ENCODE results near the gene SFT2D1. TPM values are rescaled to one million over a fixed set of nuclear protein-coding genes. Genes with fewer than 3 reads are reported as not detected.
"Not testable (repeated sequence)": the region's sequence is repeated elsewhere in the genome, so short reads cannot be mapped to it uniquely, and the experiment has no call there.

Gene SFT2D1
- total RNA-seq, 1 experiment from 2014 or later, result 28.1 TPM

DNA sequence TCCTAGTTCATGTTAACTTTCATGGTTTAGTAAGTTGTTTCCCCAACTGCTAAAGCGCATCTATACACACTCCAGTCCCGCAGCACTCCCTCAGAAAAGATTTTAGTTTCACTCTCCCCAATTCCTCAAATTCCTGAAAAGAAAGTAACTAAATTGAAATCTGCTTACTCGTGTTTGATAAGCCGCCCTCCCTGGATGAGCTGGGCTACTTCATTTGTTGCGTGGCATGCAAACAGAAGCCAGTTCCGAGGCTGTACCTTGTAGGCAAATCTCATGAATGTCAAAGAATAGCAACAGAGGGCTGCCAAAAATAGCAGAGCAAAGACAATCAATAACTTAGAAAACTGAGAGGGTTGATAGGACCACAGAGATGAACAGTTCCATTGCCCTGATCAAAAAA, 23.5 kb upstream of the SFT2D1 start:
- in situ Hi-C loops (cut with HindIII; ENCODE audit: low sequenced_read_pairs), result no loop called here
- DNase-seq (ENCODE audit: low spot score), result no peak

DNA sequence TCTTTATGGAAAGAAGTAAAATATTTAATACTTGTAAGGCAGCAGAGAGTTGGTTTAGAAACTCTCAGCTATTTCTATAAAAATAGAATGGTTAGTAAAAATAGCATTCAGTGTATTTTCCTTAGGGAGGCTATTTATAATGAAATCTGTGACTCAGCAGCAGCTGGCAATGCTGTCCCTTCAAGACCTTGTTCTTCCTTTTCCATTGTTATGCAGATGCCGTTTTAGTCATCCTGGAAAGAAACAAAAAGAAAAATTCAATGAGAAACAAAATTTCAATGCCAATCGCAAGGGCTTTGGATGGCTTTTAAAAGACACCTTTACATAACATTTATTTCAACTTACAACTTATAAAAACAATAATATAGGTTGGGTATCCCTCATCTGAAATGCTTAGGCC, 22.9 kb upstream of the SFT2D1 start:
- DNase-seq (ENCODE audit: low spot score), result no peak
- in situ Hi-C loops (cut with HindIII; ENCODE audit: low sequenced_read_pairs), result no loop called here

DNA sequence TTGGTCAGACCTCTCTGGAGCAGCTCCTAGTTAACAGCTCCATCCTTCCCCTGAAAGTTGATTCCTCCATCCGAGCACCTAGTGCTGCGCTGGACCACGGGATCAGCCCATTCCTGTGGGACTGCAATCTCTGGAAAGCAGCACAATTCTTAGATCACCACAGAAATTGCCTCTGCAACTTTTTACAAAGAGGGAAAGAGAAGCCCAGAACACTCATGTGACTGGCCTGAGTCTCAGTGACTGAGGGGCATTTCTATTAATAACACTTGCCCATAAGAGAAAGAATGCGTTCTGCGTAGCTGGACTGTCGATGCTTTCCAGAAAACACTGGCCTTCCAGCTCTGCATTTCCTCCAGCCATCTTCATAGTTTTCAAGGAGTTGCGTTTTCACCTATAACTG, 22.1 kb upstream of the SFT2D1 start:
- in situ Hi-C loops (cut with HindIII; ENCODE audit: low sequenced_read_pairs), result no loop called here
- DNase-seq (ENCODE audit: low spot score), result no peak

DNA sequence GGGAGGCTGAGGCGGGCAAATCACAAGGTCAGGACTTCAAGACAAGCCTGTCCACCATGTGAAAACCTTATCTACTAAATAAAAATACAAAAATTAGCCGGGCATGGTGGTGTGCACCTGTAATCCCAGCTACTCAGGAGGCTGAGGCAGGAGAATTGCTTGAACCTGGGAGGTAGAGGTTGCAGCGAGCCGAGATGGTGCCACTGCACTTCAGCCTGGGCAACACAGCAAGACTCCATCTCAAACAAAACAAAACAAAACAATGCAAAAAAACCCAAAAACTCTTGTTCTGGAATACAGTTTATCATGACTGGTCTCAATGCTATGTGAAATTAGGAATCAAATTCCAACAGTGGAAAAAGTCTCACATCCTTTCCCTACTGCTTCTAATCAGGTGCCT, 20.1 kb upstream of the SFT2D1 start:
- in situ Hi-C loops (cut with HindIII; ENCODE audit: low sequenced_read_pairs); DNase-seq (ENCODE audit: low spot score): not testable (repeated sequence)

DNA sequence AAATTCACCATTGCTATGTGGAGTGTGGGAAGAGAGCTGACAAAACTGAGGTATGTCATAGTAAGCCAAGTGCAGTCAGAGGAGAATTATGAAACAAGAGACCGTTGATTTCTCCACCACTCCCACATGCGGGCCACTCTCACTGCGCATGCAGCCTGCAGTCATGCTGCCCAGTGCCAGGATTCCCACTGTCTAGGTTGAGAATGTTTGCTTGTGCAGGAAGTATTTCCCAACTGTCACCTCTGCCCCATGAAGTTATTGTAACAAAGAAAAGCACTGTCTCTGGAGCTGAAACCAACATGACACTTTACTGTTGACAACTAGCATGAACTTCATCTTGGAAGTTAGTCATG, 18.7 kb upstream of the SFT2D1 start:
- in situ Hi-C loops (cut with HindIII; ENCODE audit: low sequenced_read_pairs), result no loop called here
- DNase-seq (ENCODE audit: low spot score), result no peak

DNA sequence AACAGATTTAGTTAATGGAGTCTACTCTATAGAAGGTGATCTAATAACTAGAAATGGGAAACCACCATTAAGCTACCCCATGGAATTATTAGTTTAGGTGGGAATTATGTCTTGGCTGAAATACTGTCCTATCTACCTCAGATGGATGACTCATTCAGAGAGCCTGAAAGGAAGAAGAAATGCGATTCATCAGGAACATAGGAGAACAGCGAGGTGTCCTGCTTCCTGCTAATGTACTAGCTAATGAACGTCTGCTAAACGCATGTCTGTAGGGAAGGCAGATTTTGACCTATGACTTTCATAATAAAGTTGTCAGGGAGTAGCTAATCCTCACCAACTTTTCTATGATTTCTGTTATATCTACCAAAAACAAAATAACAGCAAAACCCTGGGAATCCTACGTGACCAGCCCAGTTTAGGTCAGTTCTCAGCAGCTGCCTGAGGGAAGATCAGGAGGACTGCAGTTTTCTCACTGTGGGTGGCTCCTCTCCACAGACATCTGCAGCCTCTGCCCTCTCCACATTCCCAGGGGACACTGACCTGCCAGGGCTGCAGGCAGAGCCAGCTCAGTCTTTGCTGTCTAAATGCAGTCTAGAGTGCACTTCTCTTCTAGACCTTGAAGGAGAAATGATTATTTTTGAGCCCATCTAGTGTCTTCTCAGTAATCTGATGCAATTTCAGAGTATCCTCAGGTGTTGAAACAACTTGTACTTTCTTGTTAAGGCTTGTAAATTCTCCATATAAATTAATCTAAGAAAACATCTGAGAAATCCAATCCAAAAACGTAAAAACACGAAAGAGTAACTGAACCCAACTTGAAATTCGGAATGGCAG, 18.1 kb upstream of the SFT2D1 start:
- no peak for DNase-seq (ENCODE audit: low spot score)

DNA sequence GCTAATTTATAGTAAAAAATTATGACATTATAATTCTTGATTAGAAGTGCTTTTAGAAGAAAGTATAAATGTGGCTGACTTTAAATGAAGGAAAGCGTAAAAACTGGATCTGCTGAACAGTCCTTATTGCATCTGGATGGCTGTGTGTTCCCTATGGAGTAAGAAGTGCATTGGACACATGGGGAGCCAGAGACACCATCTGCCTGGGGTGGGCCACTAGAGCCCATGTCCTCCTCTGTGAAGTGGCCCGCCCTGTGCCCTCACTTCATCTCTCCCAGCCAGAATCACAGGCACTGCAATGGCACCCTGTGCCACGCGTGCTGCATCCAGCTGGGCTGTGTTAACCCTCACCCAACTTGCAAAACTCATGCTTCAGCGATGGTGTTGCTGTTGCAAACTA, 13.2 kb upstream of the SFT2D1 start:
- DNase-seq (ENCODE audit: low spot score), result no peak
- in situ Hi-C loops (cut with HindIII; ENCODE audit: low sequenced_read_pairs), result no loop called here

More for the DNA sequence above, 18.1 kb upstream of the SFT2D1 start:
- in situ Hi-C loops (cut with HindIII; ENCODE audit: low sequenced_read_pairs), result no loop called here

DNA sequence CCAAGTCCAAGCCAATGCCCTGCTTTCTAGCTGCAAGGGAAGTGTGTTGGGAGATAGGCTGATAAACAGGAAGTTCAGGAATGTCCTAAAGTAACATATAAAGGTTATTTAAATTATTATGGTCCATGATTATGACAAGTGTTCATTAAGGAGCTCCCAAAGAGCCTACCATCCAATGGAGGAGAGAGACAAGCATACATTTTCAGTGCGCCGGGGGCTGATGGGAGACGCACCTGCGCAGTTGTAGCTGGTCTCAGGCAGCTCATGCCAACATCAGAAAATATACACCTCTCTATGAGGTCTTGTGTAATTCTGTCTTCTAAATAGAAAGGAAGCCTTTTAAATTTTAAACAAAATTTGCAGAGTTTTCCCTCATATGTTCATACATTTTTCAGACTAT, 12.6 kb upstream of the SFT2D1 start:
- in situ Hi-C loops (cut with HindIII; ENCODE audit: low sequenced_read_pairs), result no loop called here
- DNase-seq (ENCODE audit: low spot score), result no peak

DNA sequence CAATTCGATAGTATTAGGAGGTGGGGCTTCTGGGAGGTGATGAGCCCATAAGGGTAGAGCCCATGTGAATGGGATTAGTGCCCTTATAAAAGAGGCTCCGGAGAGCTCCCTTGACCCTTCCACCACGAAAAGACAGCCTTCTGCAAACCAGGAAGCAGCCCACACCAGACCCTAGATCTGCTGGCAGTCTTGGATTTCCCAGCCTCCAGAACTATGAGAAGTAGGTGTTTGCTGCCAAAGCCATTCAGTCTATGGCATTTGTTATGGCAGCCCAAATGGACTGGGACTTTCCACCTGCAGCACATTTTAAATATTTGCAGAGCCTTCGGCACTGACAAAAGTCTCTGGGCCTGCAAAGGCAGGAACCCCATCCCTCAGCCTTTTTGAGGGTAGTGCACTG, 11.8 kb upstream of the SFT2D1 start:
- DNase-seq (ENCODE audit: low spot score), result no peak
- in situ Hi-C loops (cut with HindIII; ENCODE audit: low sequenced_read_pairs), result no loop called here

DNA sequence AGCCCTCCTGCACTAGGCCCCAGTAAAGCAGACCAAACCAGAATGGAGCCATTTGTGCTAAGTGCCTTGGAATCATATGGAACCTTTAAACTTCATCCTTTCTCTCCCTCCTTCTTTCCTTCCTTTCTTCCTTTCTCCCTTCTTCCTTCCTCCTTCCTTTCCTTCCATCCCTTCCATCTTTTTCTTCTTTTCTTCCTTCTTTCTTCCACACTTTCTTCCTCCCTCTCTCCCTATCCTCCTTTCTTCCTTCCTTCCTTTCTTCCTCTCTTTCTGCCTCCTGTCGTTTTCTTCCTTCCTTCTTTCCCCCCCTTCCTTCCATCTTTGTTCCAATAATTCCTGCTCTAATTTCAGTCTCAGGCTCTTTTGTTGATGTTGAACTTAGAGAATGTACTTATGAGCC, 11.2 kb upstream of the SFT2D1 start:
- in situ Hi-C loops (cut with HindIII; ENCODE audit: low sequenced_read_pairs), result no loop called here
- no peak for DNase-seq (ENCODE audit: low spot score)

DNA sequence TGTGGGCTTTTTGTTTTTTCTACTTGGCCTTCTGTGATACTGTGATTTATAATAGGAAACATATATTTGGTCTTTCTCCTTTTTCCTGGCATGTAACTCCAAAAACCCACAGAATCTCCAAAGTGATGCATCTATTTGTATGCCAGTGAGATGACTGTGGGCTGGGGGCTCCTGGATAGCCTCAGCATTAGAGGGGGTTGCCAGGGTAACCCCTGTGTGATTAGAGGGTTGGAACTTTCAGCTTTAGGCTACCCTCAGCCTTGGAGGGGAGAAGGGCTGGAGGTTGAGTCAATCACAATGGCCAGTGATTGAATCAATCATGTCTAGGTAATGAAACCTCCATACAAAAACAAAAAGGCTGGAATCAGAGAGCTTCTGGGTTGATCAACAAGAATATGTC, 10.6 kb upstream of the SFT2D1 start:
- no peak for DNase-seq (ENCODE audit: low spot score)
- in situ Hi-C loops (cut with HindIII; ENCODE audit: low sequenced_read_pairs), result no loop called here

DNA sequence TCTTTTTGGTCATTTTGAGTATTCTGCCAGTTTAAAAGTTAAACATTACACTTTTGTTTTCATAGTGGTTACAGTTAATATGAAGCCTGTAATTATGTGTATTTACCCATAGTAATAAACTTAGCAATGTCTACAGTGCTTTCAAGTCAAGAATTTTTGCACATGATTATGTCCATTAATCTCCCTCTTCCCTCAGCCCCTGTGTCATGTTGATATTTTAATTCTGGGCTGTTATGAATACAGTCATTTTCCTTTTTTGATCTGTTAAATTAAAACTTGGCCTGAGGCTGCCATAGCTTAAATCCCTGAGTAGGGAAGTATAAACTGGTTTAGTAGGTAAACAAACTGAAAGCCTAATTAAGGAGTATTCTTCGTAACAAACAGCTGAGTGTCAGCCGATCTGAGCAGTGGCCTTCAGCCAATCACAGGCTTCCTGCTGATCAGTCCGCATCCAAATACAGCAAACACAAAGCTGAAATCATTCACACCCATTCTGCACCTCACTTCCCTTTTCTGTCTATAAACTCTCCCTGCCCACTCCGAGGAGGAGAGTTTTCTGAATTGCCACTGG, 9.5 kb upstream of the SFT2D1 start:
- in situ Hi-C loops (cut with HindIII; ENCODE audit: low sequenced_read_pairs), result no loop called here
- no peak for DNase-seq (ENCODE audit: low spot score)

DNA sequence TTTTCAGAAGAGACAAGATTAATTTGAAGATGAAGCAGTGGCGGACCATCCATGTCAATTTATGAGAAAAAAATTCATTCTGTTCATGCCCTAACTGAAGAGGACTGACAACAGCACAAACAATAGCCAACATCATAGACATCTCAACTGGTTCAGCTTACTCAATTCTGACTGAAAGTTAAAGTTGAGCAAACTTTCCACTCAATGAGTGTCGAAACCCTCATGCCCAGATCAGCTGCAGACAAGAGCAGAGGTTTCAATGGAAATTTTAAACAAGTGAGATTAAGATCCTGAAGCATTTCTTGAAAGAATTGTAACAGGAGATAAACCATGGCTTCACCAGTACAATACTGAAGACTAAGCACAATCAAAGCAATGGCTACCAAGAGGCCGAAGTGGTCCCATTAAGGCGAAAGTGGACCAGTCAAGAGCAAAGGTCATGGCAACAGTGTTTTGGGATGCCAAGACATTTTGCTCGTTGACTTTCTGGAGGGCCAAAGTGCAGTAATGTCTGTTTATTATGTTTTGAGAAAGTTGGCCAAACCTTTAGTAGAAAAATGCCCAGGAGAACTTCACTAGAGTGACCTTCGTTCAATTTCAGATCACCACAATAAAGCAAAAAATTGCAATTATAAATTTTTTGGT, 6.1 kb upstream of the SFT2D1 start:
- in situ Hi-C loops (cut with HindIII; ENCODE audit: low sequenced_read_pairs), result no loop called here
- no peak for DNase-seq (ENCODE audit: low spot score)

DNA sequence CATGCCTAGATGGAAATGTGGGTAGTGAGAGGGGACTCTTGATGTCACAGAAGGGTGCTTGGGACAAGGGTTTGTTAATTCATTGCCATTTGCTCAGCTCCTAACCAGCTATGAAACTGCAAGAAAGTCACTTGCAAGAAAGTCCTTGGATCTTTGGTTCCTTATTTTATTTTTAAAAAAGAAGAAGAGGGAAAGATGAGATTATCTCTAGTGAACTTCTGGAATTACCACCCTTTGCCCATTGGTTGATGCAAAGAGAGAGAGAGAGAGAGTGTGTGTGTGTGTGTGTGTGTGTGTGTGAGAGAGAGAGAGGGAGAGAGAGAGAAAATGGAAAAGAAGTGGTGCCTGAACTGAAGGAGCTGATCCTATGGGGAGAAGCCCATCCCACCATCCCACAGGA, 4.6 kb upstream of the SFT2D1 start:
- in situ Hi-C loops (cut with HindIII; ENCODE audit: low sequenced_read_pairs), result no loop called here
- no peak for DNase-seq (ENCODE audit: low spot score)

DNA sequence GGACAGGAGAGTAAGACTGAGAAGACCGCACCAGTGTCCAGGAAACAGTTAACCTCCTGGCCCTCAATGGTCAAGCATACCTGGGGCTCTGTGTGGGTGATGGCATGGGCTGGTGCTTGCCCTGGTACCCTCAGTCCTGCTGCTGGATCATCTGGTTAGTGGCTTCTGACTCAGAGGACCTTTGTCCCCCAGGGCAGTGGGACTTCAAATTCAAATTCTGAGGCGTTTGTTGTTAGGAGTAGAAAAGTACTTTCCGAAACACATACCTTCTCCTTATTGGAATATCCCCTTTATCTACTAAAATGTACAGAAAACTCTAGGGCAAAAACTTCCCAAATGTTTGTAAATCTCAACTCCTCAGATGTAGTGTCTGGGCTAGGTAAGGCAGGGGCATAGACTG, 4.1 kb upstream of the SFT2D1 start:
- DNase-seq (ENCODE audit: low spot score), result no peak
- in situ Hi-C loops (cut with HindIII; ENCODE audit: low sequenced_read_pairs), result no loop called here

DNA sequence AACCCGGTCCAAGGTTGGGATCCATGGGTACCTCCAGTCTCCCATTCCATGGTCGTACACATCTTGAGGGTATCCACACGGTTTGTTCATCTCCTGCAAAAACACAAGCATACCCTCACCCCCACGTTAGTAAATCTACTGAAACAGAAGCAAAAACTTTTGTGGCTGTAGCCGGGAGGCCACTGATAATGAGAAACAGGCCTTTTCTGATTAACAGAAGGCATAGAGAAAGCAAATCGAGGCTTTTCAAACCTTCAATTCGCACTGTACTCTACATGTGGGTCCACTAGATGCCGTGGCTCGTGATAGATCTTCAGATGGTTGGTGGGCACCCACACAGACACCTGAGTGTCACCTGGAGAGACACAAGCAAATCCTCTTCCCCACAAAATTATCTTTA, 3.3 kb upstream of the SFT2D1 start:
- DNase-seq (ENCODE audit: low spot score); in situ Hi-C loops (cut with HindIII; ENCODE audit: low sequenced_read_pairs): not testable (repeated sequence)

DNA sequence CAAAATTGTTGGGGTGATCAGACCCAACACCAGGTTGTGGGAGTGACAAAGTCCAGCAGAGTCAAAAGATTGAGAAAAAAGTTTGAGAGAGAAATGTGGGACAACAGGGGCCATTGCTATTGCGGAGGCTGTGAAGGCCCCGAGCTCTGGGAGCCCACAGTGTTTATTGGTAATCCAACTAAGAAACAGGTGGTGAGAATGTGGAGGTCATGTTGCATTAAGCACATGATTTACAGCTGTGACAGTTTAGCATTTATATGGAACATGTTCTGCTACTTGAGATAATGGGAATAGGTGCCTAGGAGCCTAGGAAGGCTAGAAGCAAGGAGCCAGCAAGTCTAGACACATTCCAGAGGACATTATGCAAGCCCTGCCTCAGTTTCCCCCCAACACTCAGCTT, 2.6 kb upstream of the SFT2D1 start:
- in situ Hi-C loops (cut with HindIII; ENCODE audit: low sequenced_read_pairs), result not testable (repeated sequence)

DNA sequence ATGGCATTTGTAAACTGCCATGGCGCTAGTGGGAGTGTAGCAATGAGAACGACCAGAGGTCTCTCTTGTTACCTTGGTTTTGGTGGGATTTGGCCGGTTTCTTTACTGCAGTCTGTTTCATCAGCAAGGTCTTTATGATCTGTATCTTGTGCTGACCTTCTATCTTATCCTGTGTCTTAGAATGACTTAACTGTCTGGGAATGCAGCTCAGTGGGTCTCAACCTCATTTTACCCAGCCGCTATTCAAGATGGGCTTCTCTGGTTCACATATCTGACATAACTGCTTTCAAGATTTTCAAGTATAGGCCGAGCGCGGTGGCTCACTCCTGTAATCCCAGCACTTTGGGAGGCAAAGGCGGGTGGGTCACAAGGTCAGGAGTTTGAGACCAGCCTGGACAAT, 1.9 kb upstream of the SFT2D1 start:
- DNase-seq (ENCODE audit: low spot score), result no peak
- in situ Hi-C loops (cut with HindIII; ENCODE audit: low sequenced_read_pairs), result no loop called here

More for the DNA sequence above, 2.6 kb upstream of the SFT2D1 start:
- not testable (repeated sequence) for DNase-seq (ENCODE audit: low spot score)

DNA sequence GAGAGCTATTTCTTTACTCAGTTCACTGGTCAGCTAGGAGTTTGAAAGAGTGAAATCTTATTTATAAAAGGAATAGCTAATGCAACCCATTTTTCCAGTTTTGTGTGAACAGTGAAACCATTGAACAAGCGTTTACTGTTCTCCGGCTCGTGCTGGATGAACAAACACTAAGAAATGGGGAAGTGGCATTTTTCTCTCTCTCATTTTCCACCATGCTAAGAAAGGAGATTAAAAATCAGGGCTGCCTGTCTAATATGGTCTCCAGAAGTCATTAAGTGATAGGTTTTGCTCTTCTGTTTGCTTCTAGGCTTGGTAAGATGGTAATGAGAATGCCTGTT, 774 bp upstream of the SFT2D1 start:
- DNase-seq (ENCODE audit: low spot score), result no peak
- in situ Hi-C loops (cut with HindIII; ENCODE audit: low sequenced_read_pairs), result no loop called here

DNA sequence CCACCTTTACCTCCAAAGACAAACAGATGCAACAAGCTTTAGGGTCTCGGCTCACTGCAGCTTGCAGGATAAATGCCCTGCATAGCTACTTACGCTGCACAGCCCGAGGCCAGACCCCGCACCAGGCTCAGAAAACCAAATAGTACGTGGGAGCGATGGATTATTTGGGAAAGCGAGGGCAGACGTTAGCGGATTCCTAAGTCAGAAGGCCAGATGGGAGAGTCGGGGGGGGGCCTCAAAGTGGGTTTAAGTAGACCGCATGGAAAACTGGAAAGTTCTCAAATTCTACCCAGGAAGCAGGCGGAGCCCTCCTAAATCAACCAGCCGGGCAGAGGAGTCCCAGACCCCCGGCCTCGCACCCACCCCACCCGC, 382 bp downstream of the SFT2D1 start:
- in situ Hi-C loops (cut with HindIII; ENCODE audit: low sequenced_read_pairs), result no loop called here
- DNase-seq (ENCODE audit: low spot score), result peak; percentile 32

DNA sequence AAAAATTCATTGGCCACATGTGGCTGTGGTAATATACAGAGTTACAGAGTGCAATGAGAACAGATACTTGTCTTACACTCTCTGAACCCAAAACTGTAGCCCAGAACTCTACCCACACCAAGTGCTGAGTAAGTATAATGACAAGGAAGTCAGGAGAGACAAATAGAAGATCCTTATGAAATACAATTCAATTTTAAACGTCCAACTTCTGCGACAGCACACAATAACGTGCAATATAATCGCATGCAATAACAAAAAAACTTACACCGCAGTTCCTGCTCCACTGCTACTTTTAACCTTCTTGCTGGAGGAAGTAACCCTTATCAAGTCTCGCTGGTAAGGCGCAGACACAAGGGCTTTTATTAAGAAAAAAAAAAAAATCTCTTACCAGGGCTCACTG, 881 bp downstream of the SFT2D1 start:
- in situ Hi-C loops (cut with HindIII; ENCODE audit: low sequenced_read_pairs), result no loop called here
- DNase-seq (ENCODE audit: low spot score), result no peak

All from G401 (cell line).